ENCODE data around the gene TRIM22.
"Not testable (repeated sequence)": the region's sequence is repeated elsewhere in the genome, so short reads cannot be mapped to it uniquely, and the experiment has no call there.

GRCh38 chr11:5691238-5691963 lies 1.8 kb downstream of the TRIM22 start:
- not testable (repeated sequence) for TF ChIP-seq CTCF, POLR2A, POLR2AphosphoS5, EP300 (IDR thresholded peaks at IDR 0.05)
